Activated T-helper 17 cell treated with anti-CD3 and anti-CD28 coated beads, Interleukin-2, amount 50 U/mL, for 72 hours (primary cell): ENCODE results near the gene TGM5. TPM values are rescaled to one million over a fixed set of nuclear protein-coding genes. Genes with fewer than 3 reads are reported as not detected.
"Not testable (repeated sequence)": the region's sequence is repeated elsewhere in the genome, so short reads cannot be mapped to it uniquely, and the experiment has no call there.

Source experiments
- ATAC-seq: fragments of 150-1000 bp; cut with Tn5 transposase; replicated peaks from 2 replicates; pipeline ENCODE4 v1.10.0; 2021; ENCODE audit warnings: mild to moderate bottlenecking, moderate library complexity
- H3K27ac Mint-ChIP-seq: one replicate; pipeline ENCODE4 v1.8.0; 2022; ENCODE audit warnings: mixed read lengths
- H3K27me3 Mint-ChIP-seq: one replicate; pipeline ENCODE4 v1.8.0; 2022; ENCODE audit warnings: mixed read lengths
- H3K36me3 Mint-ChIP-seq: one replicate; pipeline ENCODE4 v1.8.0; 2022; ENCODE audit warnings: low read depth, mild to moderate bottlenecking, mixed read lengths
- H3K4me1 Mint-ChIP-seq: one replicate; pipeline ENCODE4 v1.8.0; 2022; ENCODE audit warnings: mixed read lengths
- H3K4me3 Mint-ChIP-seq: one replicate; pipeline ENCODE4 v1.8.0; 2022; ENCODE audit warnings: mild to moderate bottlenecking, mixed read lengths
- H3K9me3 Mint-ChIP-seq: one replicate; pipeline ENCODE4 v1.8.0; 2022; ENCODE audit warnings: mixed read lengths
- total RNA-seq, 2 donors: library from RNA; stranded (reverse); gene quantifications; one replicate each; pipeline ENCODE4 v1.2.3, GENCODE V29; 2022

Gene TGM5
- total RNA-seq, 2 donors from 2014 or later, result 0.48 to 0.61 TPM

DNA sequence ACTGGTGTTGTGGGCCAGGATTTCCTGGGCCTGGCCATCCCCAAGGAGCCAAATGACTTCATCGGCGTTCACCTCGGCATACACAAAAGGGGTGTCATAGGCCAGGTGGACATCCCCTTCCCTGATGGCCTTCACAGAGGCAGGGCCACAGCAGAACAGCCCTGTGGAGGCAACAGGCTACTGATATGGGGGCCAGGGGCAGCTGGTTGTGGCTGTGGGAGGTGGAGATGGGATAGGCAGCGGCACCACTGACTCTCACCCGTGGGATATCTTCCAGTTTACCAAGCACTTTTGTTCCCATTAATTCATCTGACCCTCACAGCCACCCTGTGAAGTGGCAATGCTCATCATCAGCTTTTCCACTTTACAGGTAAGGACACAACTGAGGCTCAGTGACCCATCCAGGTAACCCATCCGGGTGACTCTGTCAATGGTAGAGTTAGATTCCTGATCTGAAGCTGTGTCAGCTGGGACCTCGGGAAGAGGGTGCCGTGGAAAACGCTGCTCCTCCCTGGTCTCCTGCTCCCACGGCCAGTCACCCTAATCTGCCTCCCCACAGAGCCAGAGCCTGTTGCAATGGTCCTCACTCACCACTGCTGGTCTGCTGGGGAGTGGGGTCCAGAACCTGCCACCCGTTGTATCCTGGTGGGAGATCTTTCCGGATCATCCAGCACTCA lies 15.3 kb upstream of the TGM5 start:
- Mint-ChIP-seq H3K9me3 (no peaks in the 10 kb centered on the region), H3K4me3 (no peak overlapping the region), H3K4me1 (peaks cover 5% of the 10 kb centered on the region), H3K27me3 (peaks cover 6% of the 10 kb centered on the region), H3K27ac (no peak overlapping the region), H3K36me3 (no peaks in the 10 kb centered on the region)
- no peak for ATAC-seq

DNA sequence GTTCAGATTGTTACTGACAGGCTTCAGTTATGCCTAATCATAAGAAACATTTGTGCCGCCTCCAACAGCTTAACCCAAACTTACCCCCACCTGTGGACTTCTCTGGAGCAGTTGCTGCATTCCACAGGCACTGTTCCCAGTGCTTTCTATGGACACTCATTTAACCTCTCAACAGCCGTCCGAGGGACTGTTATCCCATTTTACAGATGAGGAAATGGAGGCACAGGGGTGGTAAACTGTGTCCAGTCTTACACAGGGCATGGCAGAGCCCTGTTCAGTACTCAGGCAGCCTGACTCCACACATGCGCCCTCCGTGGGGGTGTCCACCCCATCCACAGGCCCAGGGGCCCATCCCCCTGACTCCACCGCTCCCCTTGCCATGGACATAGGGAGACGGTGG lies 14.3 kb upstream of the TGM5 start:
- Mint-ChIP-seq H3K9me3 (no peaks in the 10 kb centered on the region), H3K36me3 (no peaks in the 10 kb centered on the region), H3K4me3 (no peak overlapping the region), H3K27me3 (peaks cover 8% of the 10 kb centered on the region), H3K4me1 (peaks cover 5% of the 10 kb centered on the region), H3K27ac (no peak overlapping the region)
- ATAC-seq, result no peak

DNA sequence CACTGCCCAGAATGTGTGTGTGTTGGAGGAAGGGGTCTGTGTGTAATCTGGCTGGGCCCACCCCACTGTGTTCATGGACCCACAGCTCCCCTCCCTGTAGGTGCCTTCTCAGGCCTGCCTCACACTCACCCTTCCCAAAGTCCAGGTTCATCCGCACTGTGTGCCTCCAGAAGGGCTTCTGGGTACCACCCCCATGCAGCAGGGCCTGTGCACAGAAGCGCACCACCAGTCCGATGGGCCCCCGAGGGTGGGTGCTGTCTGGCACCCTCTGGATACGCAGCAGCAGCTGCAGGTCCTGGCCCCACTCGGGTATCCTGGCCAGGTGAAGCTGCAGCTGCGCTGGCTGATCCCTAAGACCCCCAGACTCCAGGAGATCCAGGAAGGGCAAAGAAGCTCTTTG lies 12.8 kb upstream of the TGM5 start:
- no peak overlapping the region for H3K27ac Mint-ChIP-seq
- peaks cover 16% of the 10 kb centered on the region for H3K27me3 Mint-ChIP-seq
- no peak overlapping the region for H3K4me3 Mint-ChIP-seq
- H3K36me3 Mint-ChIP-seq, result no peaks in the 10 kb centered on the region
- H3K4me1 Mint-ChIP-seq, result no peaks in the 10 kb centered on the region
- H3K9me3 Mint-ChIP-seq, result no peaks in the 10 kb centered on the region
- no peak for ATAC-seq

GRCh38 chr15:43278869-43279268 lies 12.1 kb upstream of the TGM5 start:
- Mint-ChIP-seq H3K27me3 (peaks cover 20% of the 10 kb centered on the region), H3K4me1 (no peaks in the 10 kb centered on the region), H3K36me3 (no peaks in the 10 kb centered on the region), H3K4me3 (no peak overlapping the region), H3K27ac (no peak overlapping the region), H3K9me3 (no peaks in the 10 kb centered on the region)
- no peak for ATAC-seq

DNA sequence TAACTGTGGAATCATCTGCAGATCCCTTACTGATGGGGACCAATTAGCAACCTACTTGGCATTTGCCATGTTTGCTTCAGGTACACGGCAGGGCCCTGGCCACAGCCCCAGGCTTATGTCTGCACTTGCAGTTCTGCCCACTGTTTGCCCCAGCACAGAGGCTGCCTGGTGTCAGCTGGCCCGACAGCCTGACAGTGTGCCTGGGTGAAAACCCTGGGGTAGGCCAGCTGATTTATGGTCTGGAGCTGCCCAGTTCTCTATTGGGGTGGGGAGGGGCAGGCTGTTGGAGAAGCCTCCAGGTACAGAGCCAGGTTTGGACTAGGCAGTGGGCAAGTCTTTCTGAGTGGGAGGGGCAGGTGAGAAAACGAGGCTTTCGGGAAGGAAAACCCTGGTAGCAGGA lies 11.2 kb upstream of the TGM5 start:
- no peaks in the 10 kb centered on the region for H3K36me3 Mint-ChIP-seq
- H3K4me3 Mint-ChIP-seq, result no peak overlapping the region
- no peaks in the 10 kb centered on the region for H3K9me3 Mint-ChIP-seq
- no peak overlapping the region for H3K27ac Mint-ChIP-seq
- H3K4me1 Mint-ChIP-seq, result no peaks in the 10 kb centered on the region
- H3K27me3 Mint-ChIP-seq, result peaks cover 21% of the 10 kb centered on the region
- no peak for ATAC-seq

DNA sequence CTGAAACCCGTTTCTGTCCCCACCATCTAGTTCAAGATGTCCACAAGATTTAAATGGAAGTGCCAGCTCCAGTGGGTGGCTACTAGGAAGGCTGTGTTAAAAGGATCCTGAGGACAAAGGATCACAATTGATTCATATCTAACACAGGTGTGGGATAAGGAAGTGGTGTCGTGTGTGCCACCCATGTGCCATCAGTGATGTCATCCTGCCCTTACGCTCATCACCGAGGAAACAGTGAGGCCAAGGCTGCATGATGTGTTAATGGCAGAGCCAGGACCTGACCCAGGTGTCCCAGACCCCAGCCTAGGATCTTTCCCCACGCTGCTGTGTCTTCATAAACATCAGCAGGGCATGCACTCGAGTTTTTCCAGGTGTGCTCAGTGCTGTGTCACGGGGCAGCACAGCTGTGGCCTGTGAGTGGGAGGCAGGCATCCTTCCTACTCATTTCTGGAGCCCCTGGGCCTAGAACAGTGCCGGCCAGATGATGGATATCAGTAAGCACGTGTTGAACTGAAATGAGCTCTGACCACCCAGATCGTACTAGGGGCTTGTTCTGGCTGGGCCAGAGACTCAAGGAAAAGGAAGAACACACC lies 10.6 kb upstream of the TGM5 start:
- H3K4me1 Mint-ChIP-seq, result no peaks in the 10 kb centered on the region

DNA sequence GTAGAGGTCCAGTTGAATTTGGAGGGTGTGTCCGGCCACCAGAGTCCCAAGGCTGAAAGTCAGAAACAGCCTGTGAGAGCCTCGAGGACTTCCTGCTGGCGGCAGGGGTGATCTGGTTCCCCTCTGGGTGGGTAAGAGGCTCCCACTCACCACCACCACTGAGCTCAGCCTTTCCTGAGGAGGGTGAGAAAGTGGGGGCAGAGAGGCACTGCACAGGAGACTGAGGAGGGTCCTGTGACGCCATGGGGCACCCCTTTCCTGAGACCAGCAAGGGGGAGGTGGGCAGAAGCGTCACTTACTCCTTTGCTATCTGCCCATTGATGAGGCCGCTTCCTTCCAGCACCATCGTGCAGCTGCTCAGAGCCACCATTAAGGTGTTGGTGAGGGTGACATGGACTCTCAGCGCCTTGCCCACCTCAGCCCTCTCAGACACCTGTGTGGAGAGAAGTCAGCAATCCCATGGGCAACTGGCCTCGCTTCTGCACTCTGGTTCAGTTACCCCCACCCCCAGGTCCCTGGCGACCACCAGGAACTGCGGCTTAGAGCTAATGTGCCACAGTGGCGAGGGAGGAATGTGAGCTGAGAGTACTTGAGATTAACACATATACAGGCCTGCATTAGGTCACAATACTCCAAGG lies 10.0 kb upstream of the TGM5 start:
- no peaks in the 10 kb centered on the region for H3K4me1 Mint-ChIP-seq
- peaks cover 25% of the 10 kb centered on the region for H3K27me3 Mint-ChIP-seq
- H3K4me3 Mint-ChIP-seq, result no peak overlapping the region
- no peaks in the 10 kb centered on the region for H3K9me3 Mint-ChIP-seq
- no peaks in the 10 kb centered on the region for H3K36me3 Mint-ChIP-seq
- ATAC-seq, result no peak
- H3K27ac Mint-ChIP-seq, result no peak overlapping the region

More for the DNA sequence above, 10.6 kb upstream of the TGM5 start:
- Mint-ChIP-seq H3K27me3 (peaks cover 21% of the 10 kb centered on the region), H3K9me3 (no peaks in the 10 kb centered on the region), H3K36me3 (no peaks in the 10 kb centered on the region), H3K4me3 (no peak overlapping the region), H3K27ac (no peak overlapping the region)
- ATAC-seq, result peak; percentile 57

DNA sequence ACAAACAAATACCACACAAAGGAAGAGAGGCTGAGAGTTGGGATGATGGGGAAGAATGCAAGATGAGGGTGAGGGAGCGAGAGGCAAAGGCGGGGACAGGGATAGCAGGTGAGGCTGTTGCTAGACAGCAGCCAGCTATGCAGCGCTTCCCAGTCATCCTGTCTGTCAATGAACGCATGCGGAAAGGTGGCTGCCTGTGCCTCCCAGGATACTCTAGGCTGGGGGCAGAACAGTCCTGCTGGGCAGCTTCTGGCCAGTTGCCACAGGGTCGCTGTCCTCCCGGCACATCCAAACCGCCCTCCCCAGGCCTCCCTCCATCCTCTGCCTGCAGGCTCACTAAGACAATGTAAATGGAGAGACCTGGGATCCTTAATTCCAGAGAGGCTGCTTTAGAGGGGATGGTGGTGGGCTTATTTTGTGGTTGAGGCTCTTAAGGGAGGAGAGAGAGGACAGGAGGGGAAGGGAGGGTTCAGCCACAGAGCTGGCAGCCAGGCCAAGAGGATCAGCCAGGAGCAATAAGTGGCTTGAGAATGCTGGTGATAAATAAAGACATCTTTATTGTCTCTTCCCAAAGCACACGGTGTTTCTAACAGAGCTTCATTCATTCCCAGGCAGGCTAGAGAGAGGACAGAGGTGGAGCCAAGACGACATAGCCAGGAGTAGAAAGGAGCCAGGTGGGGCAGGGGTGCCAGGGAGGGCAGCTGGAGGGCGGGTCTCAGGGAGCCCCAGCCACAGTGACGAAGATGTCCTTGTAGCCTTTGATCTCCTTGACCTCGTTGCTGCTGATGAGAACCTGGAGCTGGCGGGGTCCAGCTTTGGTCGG lies 9.2 kb upstream of the TGM5 start:
- Mint-ChIP-seq H3K27me3 (peaks cover 25% of the 10 kb centered on the region), H3K9me3 (no peaks in the 10 kb centered on the region), H3K4me1 (no peaks in the 10 kb centered on the region), H3K4me3 (no peak overlapping the region), H3K36me3 (no peaks in the 10 kb centered on the region), H3K27ac (no peak overlapping the region)
- ATAC-seq, result no peak

DNA sequence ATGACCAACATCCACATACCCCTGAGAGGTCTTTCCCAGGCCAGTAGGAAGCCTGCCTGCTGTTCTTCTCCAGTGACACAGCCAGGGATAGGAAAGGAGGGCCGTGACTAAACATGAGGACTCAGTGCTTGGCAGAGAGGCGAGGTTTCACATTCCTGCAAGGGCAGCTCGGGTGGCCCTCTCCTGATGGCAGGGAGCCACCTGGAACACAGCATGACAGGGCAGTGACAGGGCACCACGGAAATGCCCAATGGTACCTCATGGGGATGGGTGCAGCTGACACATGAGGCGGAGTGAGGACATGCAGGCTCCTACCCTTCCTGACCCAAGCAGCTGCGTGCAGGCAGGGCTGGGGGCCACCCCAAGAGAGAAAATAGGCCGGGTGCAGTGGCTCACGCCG lies 7.4 kb upstream of the TGM5 start:
- no peaks in the 10 kb centered on the region for H3K4me1 Mint-ChIP-seq
- H3K36me3 Mint-ChIP-seq, result no peaks in the 10 kb centered on the region
- peaks cover 29% of the 10 kb centered on the region for H3K27me3 Mint-ChIP-seq
- ATAC-seq, result no peak
- no peaks in the 10 kb centered on the region for H3K9me3 Mint-ChIP-seq
- H3K4me3 Mint-ChIP-seq, result no peak overlapping the region
- no peak overlapping the region for H3K27ac Mint-ChIP-seq

DNA sequence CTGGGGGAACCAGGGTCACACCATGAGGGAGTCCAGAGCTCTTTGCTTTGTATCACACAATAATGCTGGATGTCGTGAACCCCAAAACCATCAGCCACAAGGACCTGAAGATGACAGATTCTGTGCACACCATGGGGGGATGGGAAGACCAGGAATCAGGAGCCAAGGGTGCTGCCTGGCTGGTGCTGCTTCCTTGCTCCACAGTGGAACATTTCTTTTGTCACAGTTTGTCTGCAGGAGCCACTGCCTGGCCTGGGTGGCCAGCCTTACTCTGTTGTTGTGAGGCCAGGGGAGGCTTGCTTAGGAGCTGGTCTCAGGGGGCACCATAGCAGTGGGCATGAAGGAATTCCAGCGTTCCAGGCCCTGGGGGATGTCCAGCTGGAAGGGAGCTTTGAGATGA lies 6.5 kb upstream of the TGM5 start:
- no peaks in the 10 kb centered on the region for H3K4me1 Mint-ChIP-seq
- no peak overlapping the region for H3K4me3 Mint-ChIP-seq
- no peaks in the 10 kb centered on the region for H3K36me3 Mint-ChIP-seq
- ATAC-seq, result no peak
- H3K27me3 Mint-ChIP-seq, result peaks cover 34% of the 10 kb centered on the region
- no peaks in the 10 kb centered on the region for H3K9me3 Mint-ChIP-seq
- no peak overlapping the region for H3K27ac Mint-ChIP-seq

DNA sequence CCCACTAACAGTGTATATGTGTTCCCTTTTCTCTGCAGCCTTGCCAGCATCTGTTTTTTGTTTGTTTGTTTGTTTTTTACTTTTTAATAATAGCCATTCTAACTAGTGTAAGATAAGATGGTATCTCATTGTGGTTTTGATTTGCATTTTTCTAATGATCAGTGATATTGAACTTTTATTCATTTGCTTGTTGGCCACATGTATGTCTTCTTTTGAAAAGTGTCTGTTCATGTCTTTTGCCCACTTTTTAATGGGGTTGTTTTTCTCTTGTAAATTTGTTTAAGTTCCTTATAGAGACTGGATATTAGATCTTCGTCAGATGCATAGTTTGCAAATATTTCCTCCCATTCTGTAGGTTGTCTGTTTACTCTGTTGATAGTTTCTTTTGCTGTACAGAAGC lies 5.2 kb upstream of the TGM5 start:
- not testable (repeated sequence) for H3K4me1 Mint-ChIP-seq, H3K9me3 Mint-ChIP-seq, H3K36me3 Mint-ChIP-seq, H3K27ac Mint-ChIP-seq, H3K4me3 Mint-ChIP-seq, ATAC-seq
- peaks cover 38% of the 10 kb centered on the region for H3K27me3 Mint-ChIP-seq

DNA sequence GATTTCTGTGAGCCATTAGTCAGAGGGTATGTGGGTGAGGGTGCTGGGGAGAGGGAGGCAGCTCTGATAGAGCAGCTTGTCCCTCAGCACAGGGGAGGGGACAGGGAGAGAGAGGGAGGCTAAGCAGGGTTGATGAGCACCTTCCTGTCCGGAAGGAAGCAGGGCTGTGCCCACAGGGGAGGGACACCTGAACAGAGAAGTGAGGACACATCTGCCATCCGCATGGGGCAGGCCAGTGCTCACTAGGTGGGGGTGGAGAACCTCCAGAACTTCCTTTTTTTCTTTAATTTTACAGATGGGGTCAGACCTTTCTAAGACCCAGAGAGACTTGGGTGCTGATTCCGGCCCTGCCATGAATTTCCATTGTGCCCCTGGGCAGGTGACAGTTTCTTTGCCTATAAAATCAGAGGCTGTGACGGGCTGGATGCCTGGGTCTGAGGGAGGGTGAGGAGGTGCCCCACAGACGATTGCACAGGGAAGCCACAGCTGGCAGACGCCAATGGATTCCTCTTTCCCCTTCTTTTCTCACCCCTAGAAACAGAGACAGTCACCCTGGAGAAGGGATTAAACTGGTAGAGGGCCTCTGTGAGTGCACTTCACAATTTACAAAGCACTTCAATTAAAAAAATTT lies 4.1 kb upstream of the TGM5 start:
- ATAC-seq, result no peak
- Mint-ChIP-seq H3K9me3 (no peaks in the 10 kb centered on the region), H3K36me3 (no peaks in the 10 kb centered on the region), H3K4me1 (no peaks in the 10 kb centered on the region), H3K27ac (no peak overlapping the region), H3K27me3 (peaks cover 34% of the 10 kb centered on the region), H3K4me3 (no peak overlapping the region)

DNA sequence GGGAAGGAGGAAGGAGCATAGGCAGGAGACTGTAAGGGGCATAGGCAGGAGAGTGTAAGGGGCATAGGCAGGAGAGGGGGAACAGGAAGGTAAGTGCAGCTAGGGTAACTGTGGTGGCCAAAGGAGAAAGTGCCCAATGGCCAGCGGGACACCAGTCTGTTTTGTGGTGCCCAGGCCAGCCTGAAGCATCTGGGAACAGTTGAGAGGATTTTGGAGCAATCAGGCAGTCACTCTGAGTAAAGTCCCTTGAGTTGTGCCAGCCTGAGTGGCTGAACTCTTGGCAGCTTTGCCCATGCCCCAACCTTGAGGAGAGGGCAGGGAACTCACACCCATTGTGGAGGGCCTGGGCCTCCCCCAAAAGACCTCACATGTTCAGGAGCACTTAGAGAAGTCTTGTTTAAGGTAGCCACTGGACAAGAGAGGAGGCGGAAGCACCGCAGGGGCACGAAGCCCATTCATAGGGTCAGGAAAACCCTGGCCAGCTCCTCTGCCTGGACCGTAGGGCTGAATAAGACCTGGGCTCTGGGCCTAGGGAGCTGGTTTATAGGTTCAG lies 3.5 kb upstream of the TGM5 start:
- H3K36me3 Mint-ChIP-seq, result no peaks in the 10 kb centered on the region
- H3K4me3 Mint-ChIP-seq, result no peak overlapping the region
- H3K9me3 Mint-ChIP-seq, result no peaks in the 10 kb centered on the region
- no peaks in the 10 kb centered on the region for H3K4me1 Mint-ChIP-seq
- H3K27me3 Mint-ChIP-seq, result peaks cover 29% of the 10 kb centered on the region
- ATAC-seq, result no peak
- H3K27ac Mint-ChIP-seq, result no peak overlapping the region
